ENCODE results near the gene TIE1.

TIE1 gene

GRCh38 chr1:43286533-43286932, 14.2 kb upstream of the TIE1 start:
- no peaks in the 10 kb centered on the region for H3K4me1 ChIP-seq (ENCODE audit: low read length)
- no peak overlapping the region for H3K9ac ChIP-seq (ENCODE audit: low read length)
- no peak overlapping the region for H3K27ac ChIP-seq (ENCODE audit: low read length)
- H4K20me1 ChIP-seq (ENCODE audit: insufficient read depth, low read length) = no peaks in the 10 kb centered on the region
- no peak for TF ChIP-seq EZH2phosphoT487 (IDR thresholded peaks at IDR 0.05; ENCODE audit: low read depth)
- no peak for TF ChIP-seq CTCF (IDR thresholded peaks at IDR 0.05; ENCODE audit: low read depth, low read length)
- no peak overlapping the region for H3K4me2 ChIP-seq (ENCODE audit: low read length)
- H3K27me3 ChIP-seq (ENCODE audit: low read depth, low read length) = peaks cover 13% of the 10 kb centered on the region
- H2AFZ ChIP-seq (ENCODE audit: low read depth, low read length) = no peak overlapping the region
- no peaks in the 10 kb centered on the region for H3K36me3 ChIP-seq (replicated peaks; ENCODE audit: low read depth, low read length)
- no peaks in the 10 kb centered on the region for H3K9me3 ChIP-seq (ENCODE audit: insufficient read depth, low read length)
- no peak overlapping the region for H3K4me3 ChIP-seq (ENCODE audit: low read length)
- no peaks in the 10 kb centered on the region for H3K79me2 ChIP-seq (ENCODE audit: low read length)

GRCh38 chr1:43288058-43288784, 12.6 kb upstream of the TIE1 start:
- no peak for TF ChIP-seq EZH2phosphoT487 (IDR thresholded peaks at IDR 0.05; ENCODE audit: low read depth)
- no peak for TF ChIP-seq CTCF (IDR thresholded peaks at IDR 0.05; ENCODE audit: low read depth, low read length)
- Histone ChIP-seq H3K36me3 (replicated peaks; ENCODE audit: low read depth, low read length) (no peaks in the 10 kb centered on the region), H3K9ac (ENCODE audit: low read length) (no peak overlapping the region), H3K79me2 (ENCODE audit: low read length) (no peaks in the 10 kb centered on the region), H3K4me1 (ENCODE audit: low read length) (0 out of 2 replicates have a peak, but pooled peaks cover 2% of the 10 kb centered on the region), H3K9me3 (ENCODE audit: insufficient read depth, low read length) (no peaks in the 10 kb centered on the region), H4K20me1 (ENCODE audit: insufficient read depth, low read length) (no peaks in the 10 kb centered on the region), H3K27me3 (ENCODE audit: low read depth, low read length) (peaks cover 13% of the 10 kb centered on the region), H2AFZ (ENCODE audit: low read depth, low read length) (no peak overlapping the region), H3K4me3 (ENCODE audit: low read length) (no peak overlapping the region), H3K27ac (ENCODE audit: low read length) (no peak overlapping the region), H3K4me2 (ENCODE audit: low read length) (no peak overlapping the region)

- no peaks in the 10 kb centered on the region for H3K79me2 ChIP-seq (ENCODE audit: low read length)
- H3K36me3 ChIP-seq (replicated peaks; ENCODE audit: low read depth, low read length) = no peaks in the 10 kb centered on the region
Measured at GRCh38 chr1:43288785-43289706, 11.7 kb upstream of the TIE1 start.

More at GRCh38 chr1:43288785-43289706, 11.7 kb upstream of the TIE1 start:
- Histone ChIP-seq H2AFZ (ENCODE audit: low read depth, low read length) (no peak overlapping the region), H3K9me3 (ENCODE audit: insufficient read depth, low read length) (no peaks in the 10 kb centered on the region), H4K20me1 (ENCODE audit: insufficient read depth, low read length) (no peaks in the 10 kb centered on the region), H3K4me1 (ENCODE audit: low read length) (0 out of 2 replicates have a peak, but pooled peaks cover 2% of the 10 kb centered on the region), H3K4me3 (ENCODE audit: low read length) (no peak overlapping the region), H3K4me2 (ENCODE audit: low read length) (no peak overlapping the region), H3K9ac (ENCODE audit: low read length) (no peak overlapping the region), H3K27ac (ENCODE audit: low read length) (no peak overlapping the region), H3K27me3 (ENCODE audit: low read depth, low read length) (peaks cover 13% of the 10 kb centered on the region)
- TF ChIP-seq EZH2phosphoT487 (IDR thresholded peaks at IDR 0.05; ENCODE audit: low read depth) (no peak), CTCF (IDR thresholded peaks at IDR 0.05; ENCODE audit: low read depth, low read length) (no peak)

All from OCI-LY3 (cell line).